Measurements from ENCODE around the gene GAL.

GAL gene

DNA sequence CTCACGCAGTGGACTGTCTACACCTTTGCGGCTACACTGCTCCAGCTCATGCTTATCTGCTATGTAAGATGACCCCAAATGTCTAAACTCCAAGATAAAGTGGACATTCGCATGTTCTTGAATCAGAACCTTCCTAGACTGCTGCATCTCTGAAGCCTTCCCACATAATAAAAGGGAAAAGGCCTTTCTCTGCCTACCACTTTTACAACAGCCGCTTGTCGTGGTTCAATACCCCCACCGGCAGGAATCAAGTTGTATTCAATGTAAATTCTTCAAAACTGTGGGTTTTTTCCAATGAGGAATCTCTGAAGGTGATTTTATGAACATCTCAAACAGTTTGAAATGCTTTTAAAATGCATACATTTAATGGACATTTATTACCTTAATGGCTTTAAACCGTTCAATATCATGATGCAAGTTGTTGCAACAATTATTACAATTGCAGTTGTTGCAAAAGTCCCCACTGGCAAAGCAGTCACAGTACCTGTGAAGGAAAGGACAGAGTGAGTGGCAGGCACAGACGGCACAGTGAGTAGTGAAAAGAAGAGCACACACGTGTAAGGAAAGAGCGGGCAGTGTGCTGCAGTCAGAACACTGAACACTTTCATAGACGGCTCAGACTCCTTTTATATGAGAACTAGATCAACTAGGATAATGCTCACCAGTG, 31.2 kb downstream of the GAL start:
- Histone ChIP-seq H4K20me1 (ENCODE audit: control insufficient read depth, insufficient read depth, low read depth, low read length) (no peaks in the 10 kb centered on the region), H3K79me2 (ENCODE audit: control insufficient read depth, low read length) (no peaks in the 10 kb centered on the region), H3K4me3 (ENCODE audit: low read length) (no peak overlapping the region), H3K9me3 (ENCODE audit: control insufficient read depth, insufficient read depth, low read length) (no peaks in the 10 kb centered on the region), H3K27me3 (ENCODE audit: control insufficient read depth, low read length) (peaks cover 11% of the 10 kb centered on the region; the same call in 1 of the 2 replicates), H3K4me1 (ENCODE audit: control insufficient read depth, low read length) (no peaks in the 10 kb centered on the region), H3K36me3 (ENCODE audit: control insufficient read depth, low read length) (no peaks in the 10 kb centered on the region), H3K9me2 (replicated peaks; ENCODE audit: control insufficient read depth, low read length) (no peaks in the 10 kb centered on the region), H3F3A (ENCODE audit: control insufficient read depth, insufficient read depth) (no peaks in the 10 kb centered on the region), H3K4me2 (ENCODE audit: low read length) (no peak overlapping the region), H3K27ac (ENCODE audit: low read depth, low read length) (no peak overlapping the region)
- TF ChIP-seq CTCF (IDR thresholded peaks at IDR 0.05; ENCODE audit: low read depth, low read length, poor library complexity, severe bottlenecking): no peak
- TF ChIP-seq EZH2phosphoT487 (IDR thresholded peaks at IDR 0.05; ENCODE audit: borderline replicate concordance, low read length): no peak

GRCh38 chr11:68721075-68721474, 36.7 kb downstream of the GAL start:
- TF ChIP-seq EZH2phosphoT487 (IDR thresholded peaks at IDR 0.05; ENCODE audit: borderline replicate concordance, low read length) (no peak), CTCF (IDR thresholded peaks at IDR 0.05; ENCODE audit: low read depth, low read length, poor library complexity, severe bottlenecking) (no peak)
- peaks cover 30% of the 10 kb centered on the region; the same call in 1 of the 2 replicates for H3K27me3 ChIP-seq (ENCODE audit: control insufficient read depth, low read length)

GRCh38 chr11:68722143-68722542, 37.8 kb downstream of the GAL start:
- H3K79me2 ChIP-seq (ENCODE audit: control insufficient read depth, low read length): no peaks in the 10 kb centered on the region
- H3F3A ChIP-seq (ENCODE audit: control insufficient read depth, insufficient read depth): no peaks in the 10 kb centered on the region
- H4K20me1 ChIP-seq (ENCODE audit: control insufficient read depth, insufficient read depth, low read depth, low read length): no peaks in the 10 kb centered on the region
- H3K4me3 ChIP-seq (ENCODE audit: low read length): no peak overlapping the region
- H3K36me3 ChIP-seq (ENCODE audit: control insufficient read depth, low read length): no peaks in the 10 kb centered on the region
- H3K27ac ChIP-seq (ENCODE audit: low read depth, low read length): no peak overlapping the region
- peaks cover 30% of the 10 kb centered on the region; the same call in 1 of the 2 replicates for H3K27me3 ChIP-seq (ENCODE audit: control insufficient read depth, low read length)
- H3K4me2 ChIP-seq (ENCODE audit: low read length): no peak overlapping the region
- no peaks in the 10 kb centered on the region for H3K9me2 ChIP-seq (replicated peaks; ENCODE audit: control insufficient read depth, low read length)
- TF ChIP-seq EZH2phosphoT487 (IDR thresholded peaks at IDR 0.05; ENCODE audit: borderline replicate concordance, low read length): no peak
- TF ChIP-seq CTCF (IDR thresholded peaks at IDR 0.05; ENCODE audit: low read depth, low read length, poor library complexity, severe bottlenecking): no peak
- H3K4me1 ChIP-seq (ENCODE audit: control insufficient read depth, low read length): no peaks in the 10 kb centered on the region
- H3K9me3 ChIP-seq (ENCODE audit: control insufficient read depth, insufficient read depth, low read length): no peaks in the 10 kb centered on the region

More at GRCh38 chr11:68721075-68721474, 36.7 kb downstream of the GAL start:
- no peaks in the 10 kb centered on the region for H3K79me2 ChIP-seq (ENCODE audit: control insufficient read depth, low read length)
- no peak overlapping the region for H3K4me3 ChIP-seq (ENCODE audit: low read length)
- H3K9me3 ChIP-seq (ENCODE audit: control insufficient read depth, insufficient read depth, low read length): no peaks in the 10 kb centered on the region
- H4K20me1 ChIP-seq (ENCODE audit: control insufficient read depth, insufficient read depth, low read depth, low read length): no peaks in the 10 kb centered on the region
- H3K27ac ChIP-seq (ENCODE audit: low read depth, low read length): no peak overlapping the region
- no peaks in the 10 kb centered on the region for H3K36me3 ChIP-seq (ENCODE audit: control insufficient read depth, low read length)
- no peaks in the 10 kb centered on the region for H3K4me1 ChIP-seq (ENCODE audit: control insufficient read depth, low read length)
- no peaks in the 10 kb centered on the region for H3K9me2 ChIP-seq (replicated peaks; ENCODE audit: control insufficient read depth, low read length)
- no peak overlapping the region for H3K4me2 ChIP-seq (ENCODE audit: low read length)
- H3F3A ChIP-seq (ENCODE audit: control insufficient read depth, insufficient read depth): no peaks in the 10 kb centered on the region
